ENCODE results near the gene CLDN16.

DNA sequence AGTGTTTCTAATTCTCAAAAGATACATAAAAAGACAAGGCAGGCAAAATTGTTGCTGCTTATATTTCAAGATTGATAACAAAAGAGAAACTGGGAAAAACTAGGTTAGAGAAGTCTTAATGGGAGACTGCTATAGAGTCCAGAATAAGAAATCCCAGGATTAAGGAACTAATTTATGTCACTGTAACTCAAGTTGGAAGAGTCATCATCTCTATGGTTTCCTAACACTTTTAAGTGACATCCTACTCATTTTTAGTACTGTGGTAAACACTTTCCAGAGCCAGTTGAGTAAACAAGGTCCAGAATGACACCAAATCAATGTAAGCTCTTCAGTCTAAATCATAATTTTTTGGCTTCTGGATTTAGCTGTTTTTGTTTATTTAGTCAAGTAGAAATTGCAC, 8.0 kb downstream of the CLDN16 start:
- TF ChIP-seq POLR2A (IDR thresholded peaks at IDR 0.05; ENCODE audit: low read length) (no peak), GATA1 (IDR thresholded peaks at IDR 0.05; ENCODE audit: low read depth, low read length) (no peak)
